ENCODE results near the gene ZNRF1.
"Not testable (repeated sequence)": the region's sequence is repeated elsewhere in the genome, so short reads cannot be mapped to it uniquely, and the experiment has no call there.

Gene ZNRF1

GRCh38 chr16:75002474-75002873 lies 3.6 kb downstream of the ZNRF1 start:
- no peak for DNase-seq

GRCh38 chr16:75003931-75004330 lies 5.1 kb downstream of the ZNRF1 start:
- no peak for DNase-seq

DNA sequence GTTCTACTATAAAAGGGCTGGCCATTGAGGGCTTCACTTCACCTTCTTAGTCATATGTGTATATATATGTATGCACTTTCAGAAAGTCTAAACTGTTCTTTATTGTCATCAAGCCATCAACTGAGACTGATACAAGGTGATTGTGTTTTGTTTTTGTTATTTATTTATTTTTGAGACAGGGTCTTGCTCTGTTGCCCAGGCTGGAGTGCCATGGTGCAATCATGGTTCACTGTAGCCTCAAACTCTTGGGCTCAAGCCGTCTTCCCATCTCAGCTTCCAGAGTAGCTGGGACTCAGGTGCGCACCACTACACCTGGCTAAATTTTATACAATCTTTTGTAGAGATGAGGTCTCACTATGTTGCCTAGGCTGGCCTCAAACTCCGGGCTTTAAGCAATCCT lies 5.6 kb downstream of the ZNRF1 start:
- no peak for DNase-seq

- no peak for DNase-seq
Observed at GRCh38 chr16:75005697-75006096, 6.9 kb downstream of the ZNRF1 start.

GRCh38 chr16:75007443-75007842 lies 8.6 kb downstream of the ZNRF1 start:
- DNase-seq, result no peak

DNA sequence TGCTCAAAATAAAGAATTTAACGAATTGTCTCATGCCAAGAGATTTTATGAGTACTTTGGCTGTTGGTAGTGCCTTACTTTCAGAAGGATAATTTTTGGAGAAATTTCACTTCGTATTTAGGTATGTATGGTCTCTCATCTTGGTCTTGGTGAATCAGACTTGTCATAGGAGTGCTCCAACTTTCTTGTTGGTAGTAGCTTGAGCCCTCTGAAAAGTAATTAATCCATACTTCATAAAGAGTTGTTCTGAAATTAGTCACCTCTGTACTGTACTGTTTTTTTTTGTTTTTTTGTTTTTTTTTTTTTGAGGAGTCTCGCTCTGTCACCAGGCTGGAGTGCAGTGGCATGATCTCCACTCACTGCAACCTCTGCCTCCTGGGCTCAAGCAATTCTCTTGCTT lies 11.6 kb downstream of the ZNRF1 start:
- no peak for DNase-seq

- no peak for DNase-seq
Observed at GRCh38 chr16:75011634-75012307, 12.9 kb downstream of the ZNRF1 start.

- no peak for DNase-seq
Observed at GRCh38 chr16:75012380-75013081, 13.7 kb downstream of the ZNRF1 start.

- not testable (repeated sequence) for DNase-seq
Observed at GRCh38 chr16:75013123-75013522, 14.3 kb downstream of the ZNRF1 start.

DNA sequence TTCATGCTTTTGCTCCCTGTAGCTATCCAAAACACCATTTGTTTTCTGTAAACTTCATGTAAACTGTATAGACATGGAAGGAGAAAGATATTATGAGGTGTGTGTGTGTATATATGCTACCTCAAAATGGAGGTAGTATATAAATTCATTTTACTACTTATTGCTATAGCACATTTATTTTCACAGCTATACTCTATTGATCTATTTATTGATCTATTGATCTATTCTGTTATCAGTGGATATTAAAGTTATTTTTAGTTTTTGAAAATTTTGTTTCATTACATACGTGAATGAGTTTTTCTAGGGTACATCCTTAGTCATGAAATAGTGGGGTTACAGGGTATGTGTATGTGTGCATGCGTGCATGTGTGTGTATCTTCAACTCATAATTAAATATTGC lies 15.5 kb downstream of the ZNRF1 start:
- DNase-seq, result no peak

DNA sequence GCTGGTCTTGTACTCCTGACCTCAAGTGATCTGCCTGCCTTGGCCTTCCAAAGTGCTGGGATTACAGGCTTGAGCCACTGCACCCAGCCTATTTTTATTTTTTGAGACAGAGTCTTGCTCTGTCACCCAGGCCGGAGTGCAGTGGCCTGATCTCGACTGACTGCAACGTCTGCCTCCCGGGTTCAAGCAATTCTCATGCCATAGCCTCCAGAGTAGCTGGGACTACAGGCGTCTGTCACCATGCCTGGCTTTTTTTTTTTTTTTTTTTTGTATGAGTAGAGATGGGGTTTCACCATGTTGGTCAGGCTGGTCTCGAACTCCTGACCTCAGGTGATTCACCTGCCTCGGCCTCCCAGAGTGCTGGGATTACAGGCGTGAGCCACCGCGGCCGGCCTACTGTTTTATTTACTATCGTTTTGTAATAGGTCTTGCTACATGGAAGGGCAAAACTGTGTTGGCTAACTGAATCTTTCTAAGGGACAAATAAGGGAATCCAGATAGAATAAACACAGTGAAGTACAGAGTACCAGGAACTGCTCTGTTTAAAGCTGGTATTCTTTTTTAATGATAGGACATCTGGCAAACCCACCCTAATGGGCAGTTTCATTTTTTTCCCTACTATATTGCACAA lies 17.7 kb downstream of the ZNRF1 start:
- not testable (repeated sequence) for DNase-seq

GRCh38 chr16:75017670-75018525 lies 19.1 kb downstream of the ZNRF1 start:
- DNase-seq, result no peak

DNA sequence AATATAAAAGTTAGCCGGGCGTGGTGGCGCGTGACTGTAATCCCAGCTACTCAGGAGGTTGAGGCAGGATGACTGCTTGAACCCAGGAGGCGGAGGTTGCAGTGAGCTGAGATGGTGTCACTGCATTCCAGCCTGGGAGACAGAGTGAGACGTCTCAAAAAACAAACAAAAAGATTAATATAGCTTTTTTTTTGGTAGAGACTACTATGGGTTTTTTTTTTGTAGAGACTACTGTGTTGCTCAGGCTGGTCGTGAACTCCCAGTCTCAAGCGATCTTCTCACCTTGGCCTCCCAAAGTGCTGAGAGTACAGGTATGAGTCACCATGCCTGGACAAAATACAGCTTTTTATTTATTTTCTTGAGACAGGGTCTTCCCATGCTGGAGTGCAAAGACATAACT lies 20.2 kb downstream of the ZNRF1 start:
- DNase-seq, result no peak

- no peak for DNase-seq
Observed at GRCh38 chr16:75019586-75019985, 20.8 kb downstream of the ZNRF1 start.

DNA sequence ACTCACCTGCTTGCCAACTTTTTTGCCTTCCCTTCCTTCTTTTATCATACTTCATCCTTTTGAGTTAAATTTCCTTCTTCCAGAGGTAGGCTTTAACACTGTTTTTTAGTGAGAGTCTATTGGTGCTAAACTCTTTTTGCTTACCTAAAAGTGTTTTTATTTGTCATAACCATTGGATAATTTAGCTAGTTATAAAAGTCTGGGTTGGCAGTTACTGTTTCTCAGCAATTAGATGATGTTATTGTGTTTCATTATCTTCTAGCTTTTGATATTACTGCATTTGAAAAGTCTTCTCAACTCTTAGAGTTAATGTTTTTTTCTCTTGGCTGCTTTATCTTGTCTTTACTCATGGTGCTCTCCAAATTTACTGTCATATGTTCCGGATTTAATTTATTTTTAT lies 22.6 kb downstream of the ZNRF1 start:
- no peak for DNase-seq

- DNase-seq, result no peak
Observed at GRCh38 chr16:75022567-75022966, 23.7 kb downstream of the ZNRF1 start.

DNA sequence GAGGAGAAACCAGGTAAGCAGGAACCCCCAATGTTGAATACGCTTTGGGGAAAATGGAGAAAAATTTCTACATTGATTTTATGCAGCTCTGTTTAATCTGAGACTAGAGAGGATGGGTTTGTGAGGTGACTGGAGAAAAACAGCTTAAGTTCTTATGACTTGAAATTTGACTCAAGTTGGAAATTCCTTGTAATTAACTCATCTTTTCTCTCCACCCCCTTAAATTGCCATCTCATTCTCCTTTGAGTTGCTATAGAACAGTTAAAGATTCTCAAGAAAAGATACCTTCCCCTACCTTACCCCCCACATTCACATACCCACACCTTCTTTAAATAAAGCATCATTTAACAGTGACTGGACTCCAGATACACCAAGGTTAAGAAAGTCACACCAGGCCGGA lies 24.2 kb downstream of the ZNRF1 start:
- no peak for DNase-seq

DNA sequence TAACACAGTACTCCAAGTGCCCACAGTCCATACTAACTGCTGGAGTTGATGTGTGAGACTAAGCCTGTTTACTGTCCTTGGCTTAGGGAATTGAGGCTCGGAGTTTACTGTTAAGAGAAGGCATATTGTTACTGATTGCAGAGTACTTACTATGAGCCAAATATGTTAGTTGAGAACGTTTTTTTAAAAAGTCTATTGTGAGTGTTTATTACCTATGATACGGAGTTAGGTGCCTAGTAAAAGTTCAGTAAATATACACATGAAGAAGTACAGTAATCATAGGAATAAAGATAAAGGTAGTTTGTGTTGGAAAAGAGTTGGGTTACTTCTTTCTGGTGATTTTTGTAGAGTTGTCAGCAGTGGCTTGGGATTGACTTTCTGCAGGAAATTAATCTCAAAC lies 25.4 kb downstream of the ZNRF1 start:
- no peak for DNase-seq

DNA sequence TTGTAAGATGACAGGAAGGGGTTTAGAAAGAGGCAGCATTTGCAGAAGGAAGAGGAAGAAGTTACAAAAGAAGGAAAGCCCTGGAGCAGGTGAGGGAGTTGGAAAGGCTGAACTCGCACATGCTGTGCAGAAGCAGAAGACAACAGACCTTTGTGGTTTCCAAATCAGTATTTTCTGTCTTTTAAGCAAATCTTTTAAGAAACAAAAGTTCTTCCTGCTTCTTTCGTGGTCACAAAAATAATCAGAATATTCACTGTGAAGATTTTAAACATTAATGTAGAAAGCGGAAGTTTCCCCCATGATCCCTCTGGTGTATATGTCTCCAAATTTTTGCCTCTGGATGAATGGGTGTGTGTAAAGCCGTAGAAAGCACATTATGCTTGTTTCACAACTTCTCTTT lies 25.8 kb downstream of the ZNRF1 start:
- DNase-seq, result no peak

DNA sequence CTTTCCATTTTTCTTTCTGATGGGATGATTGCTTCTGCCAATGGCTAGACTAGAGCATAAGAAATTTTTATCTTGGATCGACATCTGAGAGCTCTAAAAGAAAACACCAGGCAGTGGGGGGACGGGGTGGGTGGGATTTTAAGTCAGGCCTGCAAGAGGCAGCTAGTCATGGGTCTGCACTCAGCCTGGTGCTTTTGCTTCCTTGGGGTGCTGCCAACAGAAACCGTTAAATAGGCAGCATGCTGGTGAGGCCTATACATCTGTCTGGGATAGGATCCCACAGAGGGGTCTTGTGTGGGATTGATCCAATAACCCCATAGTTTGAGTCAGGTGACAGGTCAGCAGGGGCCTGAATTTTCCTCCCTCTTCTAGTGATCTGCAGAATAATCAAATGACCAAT lies 26.9 kb downstream of the ZNRF1 start:
- no peak for DNase-seq

GRCh38 chr16:75026239-75026891 lies 27.5 kb downstream of the ZNRF1 start:
- DNase-seq, result not testable (repeated sequence)

- DNase-seq, result no peak
Observed at GRCh38 chr16:75026892-75027391, 28.1 kb downstream of the ZNRF1 start.
